K562 (cell line): ENCODE data around the gene GATC. TPM values are rescaled to one million over a fixed set of nuclear protein-coding genes. Genes with fewer than 3 reads are reported as not detected.

Experiments used
- ATAC-seq: fragments of 200-7000 bp; cut with Tn5 transposase; 3 replicates; pipeline ENCODE4 v1.9.1; 2020; ENCODE audit warnings: moderate library complexity
- BruUV-seq: library from RNA; stranded (reverse); fragments of 400-500 nt; replicated peaks from 2 replicates; lab custom pipeline; 2021; lab: Mats Ljungman, UMichigan
- CTCF ChIA-PET: fragments of 300-600 bp; formaldehyde crosslinking; extraction: SDS; loops from one replicate; lab custom pipeline; 2021; ENCODE audit warnings: low intra/inter-chr PET ratio; lab: Yijun Ruan, JAX
- POLR2A ChIA-PET: fragments of 300-600, 350-650 bp; sonication (Branson Sonifier 250); formaldehyde crosslinking; extraction: SDS; loops from one replicate; lab custom pipeline; 2021; ENCODE audit warnings: antibody characterized with exemption, inconsistent platforms; lab: Yijun Ruan, JAX
- DNase-seq, 4 experiments: peaks; one replicate each; pipeline versions ENCODE4 v3.0.0 to v3.0.0-alpha.2; 2011 to 2018; ENCODE audit warnings: low spot score in 3 of 4, mixed read lengths in 3 of 4; ENCODE audit errors: extremely low read depth in 1 of 4
- FAIRE-seq: peaks from 2 replicates; lab custom pipeline; 2011; peaks lifted over from hg19 to GRCh38; lab: Jason Lieb, UNC
- H2AFZ ChIP-seq: 2 replicates; pipeline ENCODE4 v1.6.0; 2011; ENCODE audit warnings: low read depth, low read length, control low read depth, inconsistent platforms
- H3K27ac ChIP-seq: fragments of 200-600 bp; 3 replicates; pipeline ENCODE4 v1.8.0; 2011; ENCODE audit warnings: low read depth, mild to moderate bottlenecking, control low read depth, inconsistent platforms, low read length, moderate library complexity, mixed read lengths; ENCODE audit errors: extremely low read depth
- H3K27me3 ChIP-seq, 2 experiments: fragments of 300-600 bp in 1 of 2; 2 replicates in 1 of 2; 3 replicates in 1 of 2; pipeline versions ENCODE4 v1.6.0 to v1.8.0; 2011; ENCODE audit warnings: inconsistent platforms in 2 of 2, low read length in 2 of 2, mild to moderate bottlenecking in 1 of 2, mixed read lengths in 1 of 2, moderate library complexity in 1 of 2; ENCODE audit not compliant: control insufficient read depth in 2 of 2, insufficient read depth in 2 of 2
- H3K36me3 ChIP-seq: fragments of 300-600 bp; 3 replicates; pipeline ENCODE4 v1.8.0; 2011; ENCODE audit warnings: mild to moderate bottlenecking, low read length, inconsistent platforms; ENCODE audit not compliant: control insufficient read depth, insufficient read depth
- H3K4me1 ChIP-seq, 2 experiments: fragments of 200-600 bp in 1 of 2; replicated peaks in 1 of 2; 2 replicates in 1 of 2; 3 replicates in 1 of 2; pipeline versions ENCODE4 v1.5.1 to v1.8.0; 2011; ENCODE audit warnings: inconsistent platforms in 2 of 2, low read length in 2 of 2, mild to moderate bottlenecking in 1 of 2, mixed read lengths in 1 of 2, moderate library complexity in 1 of 2; ENCODE audit not compliant: control insufficient read depth in 2 of 2, insufficient read depth in 2 of 2
- H3K4me2 ChIP-seq: 2 replicates; pipeline ENCODE4 v1.6.1; 2011; ENCODE audit warnings: low read length, control low read depth, inconsistent platforms, mixed read lengths; ENCODE audit not compliant: insufficient read depth
- H3K4me3 ChIP-seq: fragments of 200-600 bp; sonication (generic), shearing (Covaris generic); 2 replicates; pipeline ENCODE4 v1.5.1; 2016; ENCODE audit warnings: control low read depth, inconsistent platforms
- H3K79me2 ChIP-seq: fragments of 200-600 bp; 3 replicates; pipeline ENCODE4 v1.8.0; 2011; ENCODE audit warnings: low read length, inconsistent platforms; ENCODE audit not compliant: control insufficient read depth, insufficient read depth
- H3K9ac ChIP-seq, 2 experiments: 2 replicates each; pipeline versions ENCODE4 v1.6.0 to v1.6.1; 2011; ENCODE audit warnings: low read depth in 2 of 2, low read length in 2 of 2, control low read depth in 1 of 2, inconsistent platforms in 1 of 2, mild to moderate bottlenecking in 1 of 2, mixed read lengths in 1 of 2; ENCODE audit not compliant: insufficient read depth in 1 of 2
- H3K9me1 ChIP-seq: one replicate; pipeline ENCODE4 v1.6.0; 2011; ENCODE audit warnings: inconsistent platforms, mild to moderate bottlenecking, low read length, moderate library complexity; ENCODE audit not compliant: control insufficient read depth, insufficient read depth
- H3K9me3 ChIP-seq: replicated peaks from 2 replicates; pipeline ENCODE4 v1.5.1; 2011; ENCODE audit warnings: low read depth, low read length, inconsistent platforms; ENCODE audit not compliant: control insufficient read depth, insufficient read depth
- H4K20me1 ChIP-seq: replicated peaks from 2 replicates; pipeline ENCODE4 v1.6.1; 2011; ENCODE audit warnings: low read length, inconsistent platforms, mixed read lengths; ENCODE audit not compliant: control insufficient read depth, insufficient read depth
- ATF7 ChIP-seq: fragments of 450-650 bp; IDR thresholded peaks from 2 replicates; pipeline ENCODE4 v1.7.1; 2014; ENCODE audit warnings: mild to moderate bottlenecking, moderate library complexity
- C11orf30 ChIP-seq: fragments of 450-650 bp; IDR thresholded peaks from 2 replicates; pipeline ENCODE4 v1.6.1; 2016; ENCODE audit warnings: low read depth, mild to moderate bottlenecking
- DPF2 ChIP-seq: fragments of 450-650 bp; IDR thresholded peaks from 2 replicates; pipeline ENCODE4 v1.6.1; 2016
- EGR1 ChIP-seq: fragments of 450-650 bp; conservative IDR thresholded peaks from 2 replicates; pipeline ENCODE4 v1.6.1; 2017; ENCODE audit warnings: mild to moderate bottlenecking
- JUND ChIP-seq, 2 experiments: IDR thresholded peaks; 2 replicates in 1 of 2; 3 replicates in 1 of 2; pipeline ENCODE4 v1.6.1; 2011; ENCODE audit warnings: borderline replicate concordance in 2 of 2, low read depth in 2 of 2, low read length in 2 of 2, improper control_type of control experiment in 1 of 2, missing biosample characterization in 1 of 2, missing genetic modification characterization in 1 of 2, missing genetic modification reagents in 1 of 2
- PHB ChIP-seq: fragments of 250-450 bp; sonication (Bioruptor Pico); IDR thresholded peaks from 2 replicates; pipeline ENCODE4 v1.5.0; 2021
- SNIP1 ChIP-seq: fragments of 450-650 bp; IDR thresholded peaks from 2 replicates; pipeline ENCODE4 v1.7.1; 2017; ENCODE audit warnings: low read depth, mild to moderate bottlenecking
- ZNF184 ChIP-seq: sonication (generic); formaldehyde crosslinking; IDR thresholded peaks from 2 replicates; pipeline ENCODE4 v1.5.0; 2020; ENCODE audit warnings: missing genetic modification reagents
- WGBS: fragments of 100-300 bp; shearing (Covaris generic); methylation state at CpG from one replicate; pipeline ENCODE4 v1.1.6; 2016; ENCODE audit warnings: low coverage, mixed read lengths; ENCODE audit not compliant: insufficient coverage; ENCODE audit errors: missing lambda C conversion rate; 5-methylcytosine and 5-hydroxymethylcytosine counted together
- in situ Hi-C: fragments of 300-500 bp; cut with MboI; formaldehyde crosslinking; loops from 4 replicates; pipeline ENCODE4 v1.15.0; 2018; ENCODE audit warnings: inconsistent platforms, mixed read lengths
- intact Hi-C: fragments of 100-400 bp; cut with micrococcal nuclease; formaldehyde crosslinking; loops from 2 replicates; pipeline ENCODE4 v1.14.2; 2022
- polyA plus RNA-seq, 8 experiments: library from polyadenylated mRNA; depleted of rRNA in 4 of 8; stranded (reverse) in 5 of 8; unstranded in 3 of 8; fragments of >200 nt; fragmentation: Nextera tagmentation in 2 of 8; fragmentation: Illumina TruSeq in 1 of 8; extraction: Ambion mirVana in 2 of 8; extraction: Trizol in 1 of 8; gene quantifications; 2 replicates each; pipeline versions ENCODE4 v1.2.1 to v1.2.3, GENCODE V29; 2011 to 2014; ENCODE audit warnings: inconsistent platforms in 1 of 8, missing spikeins in 1 of 8
- total RNA-seq, 7 experiments: library from RNA; depleted of rRNA in 6 of 7; stranded (reverse); fragments of >200 nt in 6 of 7; fragmentation: Illumina TruSeq in 2 of 7; extraction: Trizol in 2 of 7; gene quantifications; 2 replicates each; pipeline versions ENCODE4 v1.2.1 to v1.2.3, GENCODE V29; 2011 to 2021; ENCODE audit warnings: low replicate concordance in 1 of 7
- TF ChIP-seq, protein P1 (sequence below), 2 experiments: fragments of 450-650 bp; IDR thresholded peaks; 2 replicates each; pipeline ENCODE4 v1.6.1; 2016; ENCODE audit warnings: mild to moderate bottlenecking in 2 of 2, borderline replicate concordance in 1 of 2, low read depth in 1 of 2, moderate library complexity in 1 of 2
- TF ChIP-seq, protein P2 (sequence below): fragments of 250-450 bp; sonication (Bioruptor Pico); IDR thresholded peaks from 2 replicates; pipeline ENCODE4 v1.8.0; 2021; ENCODE audit warnings: moderate library complexity, mild to moderate bottlenecking, inconsistent platforms
- TF ChIP-seq, protein P3 (sequence below), 2 experiments: fragments of 250-450 bp in 1 of 2; fragments of 450-650 bp in 1 of 2; sonication (Bioruptor Pico) in 1 of 2; IDR thresholded peaks; 2 replicates each; pipeline versions ENCODE4 v1.6.1 to v1.8.0; 2016 to 2021; ENCODE audit warnings: mild to moderate bottlenecking in 2 of 2, moderate library complexity in 2 of 2, missing compliant biosample characterization in 1 of 2, missing genetic modification characterization in 1 of 2

The GATC gene
- total and polyA plus RNA-seq, 9 of the 15 experiments (the other 6 are each of a cell fraction or from before 2014, with no cell fraction given): 5.8 to 52.6 (median 28.2) TPM

DNA sequence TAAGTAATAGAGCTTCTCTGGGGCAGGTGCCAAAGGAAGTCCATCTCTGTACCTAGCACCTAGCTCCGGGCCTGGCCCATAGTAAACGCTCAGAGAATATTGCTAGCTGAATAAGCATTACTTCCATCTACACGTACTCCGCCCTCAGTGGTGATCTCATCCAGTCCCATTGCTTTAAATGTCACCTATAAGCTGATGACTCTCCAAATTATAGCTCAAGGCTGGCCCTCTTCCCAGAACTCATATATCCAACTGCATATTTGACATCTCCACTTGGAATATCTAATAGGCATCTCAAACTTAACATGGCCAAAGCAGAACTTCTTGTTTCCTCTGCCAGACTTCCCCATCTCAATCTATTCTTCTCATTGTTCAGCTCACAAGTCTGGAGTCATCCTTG is 42.8 kb downstream of the GATC start:
- Histone ChIP-seq H2AFZ (no peak overlapping the region), H3K36me3 (peaks cover 26% of the 10 kb centered on the region), H3K27ac (peak overlapping the region; percentile 15; the same call in 1 of the 3 replicates), H3K9ac (no peak overlapping the region), H3K79me2 (peaks cover 8% of the 10 kb centered on the region; the same call in 2 of the 3 replicates), H3K9me1 (no peaks in the 10 kb centered on the region), H3K4me1 (peaks cover 12 to 23% of the 10 kb centered on the region in 2 experiments; a peak in 4 of 5 replicates), H3K4me3 (no peak overlapping the region), H4K20me1 (no peaks in the 10 kb centered on the region), H3K4me2 (no peak overlapping the region), H3K27me3 (no peaks in the 10 kb centered on the region; a peak in 1 of 5 replicates), H3K9me3 (no peaks in the 10 kb centered on the region)
- ChIA-PET CTCF (no interaction called here), POLR2A (interaction anchor here (0.5 to 1.5 kb wide), 6 partner anchors 10 to 197 kb away, joined by 3 to 10 read pairs (median 4); partner anchors contain the start of gene RNU4-2)
- in situ Hi-C loops: no loop called here
- TSS peak; percentile 36 for BruUV-seq
- DNase-seq: peak in 1 of 4 experiments; percentile 19
- WGBS: 61% methylated on average over 4 of the region's 4 CpGs
- intact Hi-C loops: no loop called here
- peak; percentile 49 for FAIRE-seq
- peak; percentile 40; the same call in 2 of the 3 replicates for ATAC-seq
- TF ChIP-seq JUND (IDR thresholded peaks at IDR 0.05; ENCODE audit: borderline replicate concordance, low read depth, low read length) (peak; percentile 79), JUND (tag; IDR thresholded peaks at IDR 0.05; ENCODE audit: borderline replicate concordance, low read depth, low read length) (peak; percentile 71; the same call in 2 of the 3 replicates), C11orf30 (peak; percentile 34; the same call in 1 of the 2 replicates), PHB (CRISPR knock-in tag) (no peak), ZNF184 (CRISPR knock-in tag) (no peak), EGR1 (no peak), DPF2 (no peak), SNIP1 (no peak), ATF7 (peak; percentile 67)
- TF ChIP-seq, protein P1, sequence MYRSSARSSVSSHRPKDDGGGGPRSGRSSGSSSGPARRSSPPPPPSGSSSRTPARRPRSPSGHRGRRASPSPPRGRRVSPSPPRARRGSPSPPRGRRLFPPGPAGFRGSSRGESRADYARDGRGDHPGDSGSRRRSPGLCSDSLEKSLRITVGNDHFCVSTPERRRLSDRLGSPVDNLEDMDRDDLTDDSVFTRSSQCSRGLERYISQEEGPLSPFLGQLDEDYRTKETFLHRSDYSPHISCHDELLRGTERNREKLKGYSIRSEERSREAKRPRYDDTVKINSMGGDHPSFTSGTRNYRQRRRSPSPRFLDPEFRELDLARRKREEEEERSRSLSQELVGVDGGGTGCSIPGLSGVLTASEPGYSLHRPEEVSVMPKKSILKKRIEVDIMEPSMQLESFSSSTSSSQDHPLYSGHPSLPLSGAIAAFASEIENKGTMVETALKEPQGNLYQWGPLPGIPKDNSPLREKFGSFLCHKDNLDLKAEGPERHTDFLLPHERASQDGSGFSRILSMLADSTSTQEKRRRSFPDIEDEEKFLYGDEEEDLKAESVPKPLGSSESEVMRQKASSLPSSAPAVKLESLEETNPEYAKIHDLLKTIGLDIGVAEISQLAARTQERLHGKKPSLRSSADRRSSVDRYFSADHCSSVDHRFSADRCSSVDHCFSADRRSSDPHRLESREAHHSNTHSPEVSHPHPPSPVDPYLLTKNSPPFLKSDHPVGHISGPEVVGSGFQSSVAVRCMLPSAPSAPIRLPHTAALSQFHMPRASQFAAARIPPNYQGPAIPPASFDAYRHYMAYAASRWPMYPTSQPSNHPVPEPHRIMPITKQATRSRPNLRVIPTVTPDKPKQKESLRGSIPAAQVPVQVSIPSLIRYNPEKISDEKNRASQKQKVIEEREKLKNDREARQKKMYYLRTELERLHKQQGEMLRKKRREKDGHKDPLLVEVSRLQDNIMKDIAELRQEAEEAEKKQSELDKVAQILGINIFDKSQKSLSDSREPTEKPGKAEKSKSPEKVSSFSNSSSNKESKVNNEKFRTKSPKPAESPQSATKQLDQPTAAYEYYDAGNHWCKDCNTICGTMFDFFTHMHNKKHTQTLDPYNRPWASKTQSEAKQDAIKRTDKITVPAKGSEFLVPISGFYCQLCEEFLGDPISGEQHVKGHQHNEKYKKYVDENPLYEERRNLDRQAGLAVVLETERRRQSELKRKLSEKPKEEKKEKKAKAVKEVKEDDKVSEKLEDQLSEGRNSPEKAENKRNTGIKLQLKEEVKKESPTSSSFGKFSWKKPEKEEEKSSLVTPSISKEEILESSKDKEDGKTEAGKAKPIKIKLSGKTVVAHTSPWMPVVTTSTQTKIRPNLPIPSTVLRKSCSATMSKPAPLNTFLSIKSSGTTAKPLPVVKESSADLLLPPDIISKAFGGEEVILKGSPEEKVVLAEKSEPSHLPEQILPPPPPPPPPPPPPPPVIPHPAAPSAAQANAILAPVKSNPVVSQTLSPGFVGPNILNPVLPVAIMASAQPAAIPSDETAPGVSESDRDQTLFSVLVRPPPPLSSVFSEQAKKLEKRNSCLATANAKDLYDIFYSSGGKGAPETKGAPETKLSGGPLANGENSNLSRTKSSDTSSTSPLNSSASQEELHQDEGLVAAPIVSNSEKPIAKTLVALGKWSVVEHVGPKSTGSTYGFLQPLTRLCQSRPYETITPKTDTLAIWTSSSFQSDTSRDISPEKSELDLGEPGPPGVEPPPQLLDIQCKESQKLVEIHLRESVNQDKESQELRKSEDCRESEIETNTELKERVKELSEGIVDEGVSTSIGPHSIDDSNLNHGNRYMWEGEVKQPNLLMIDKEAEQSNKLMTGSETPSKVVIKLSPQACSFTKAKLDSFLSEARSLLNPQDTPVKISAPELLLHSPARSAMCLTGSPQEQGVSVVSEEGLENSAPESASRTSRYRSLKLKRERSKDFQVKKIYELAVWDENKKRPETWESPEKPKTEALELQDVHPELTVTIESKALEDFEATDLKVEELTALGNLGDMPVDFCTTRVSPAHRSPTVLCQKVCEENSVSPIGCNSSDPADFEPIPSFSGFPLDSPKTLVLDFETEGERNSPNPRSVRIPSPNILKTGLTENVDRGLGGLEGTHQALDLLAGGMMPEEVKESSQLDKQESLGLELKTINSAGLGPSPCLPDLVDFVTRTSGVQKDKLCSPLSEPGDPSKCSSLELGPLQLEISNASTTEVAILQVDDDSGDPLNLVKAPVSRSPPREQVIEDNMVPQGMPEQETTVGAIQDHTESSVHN (IDR thresholded peaks at IDR 0.05; ENCODE audit: borderline replicate concordance in 1 of 2, low read depth in 1 of 2): no peak
- TF ChIP-seq, protein P2, sequence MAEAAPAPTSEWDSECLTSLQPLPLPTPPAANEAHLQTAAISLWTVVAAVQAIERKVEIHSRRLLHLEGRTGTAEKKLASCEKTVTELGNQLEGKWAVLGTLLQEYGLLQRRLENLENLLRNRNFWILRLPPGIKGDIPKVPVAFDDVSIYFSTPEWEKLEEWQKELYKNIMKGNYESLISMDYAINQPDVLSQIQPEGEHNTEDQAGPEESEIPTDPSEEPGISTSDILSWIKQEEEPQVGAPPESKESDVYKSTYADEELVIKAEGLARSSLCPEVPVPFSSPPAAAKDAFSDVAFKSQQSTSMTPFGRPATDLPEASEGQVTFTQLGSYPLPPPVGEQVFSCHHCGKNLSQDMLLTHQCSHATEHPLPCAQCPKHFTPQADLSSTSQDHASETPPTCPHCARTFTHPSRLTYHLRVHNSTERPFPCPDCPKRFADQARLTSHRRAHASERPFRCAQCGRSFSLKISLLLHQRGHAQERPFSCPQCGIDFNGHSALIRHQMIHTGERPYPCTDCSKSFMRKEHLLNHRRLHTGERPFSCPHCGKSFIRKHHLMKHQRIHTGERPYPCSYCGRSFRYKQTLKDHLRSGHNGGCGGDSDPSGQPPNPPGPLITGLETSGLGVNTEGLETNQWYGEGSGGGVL (CRISPR knock-in tag): no peak
- TF ChIP-seq, protein P3, sequence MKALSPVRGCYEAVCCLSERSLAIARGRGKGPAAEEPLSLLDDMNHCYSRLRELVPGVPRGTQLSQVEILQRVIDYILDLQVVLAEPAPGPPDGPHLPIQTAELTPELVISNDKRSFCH (CRISPR knock-in tag; IDR thresholded peaks at IDR 0.05): no peak
- TF ChIP-seq, protein P3 (tag; IDR thresholded peaks at IDR 0.05): 0 out of 2 replicates have a peak, but pooled peaks have one; percentile 29
